Rectal smooth muscle tissue (tissue), 1 donor: ENCODE data around the gene VSIG2.
"Not testable (repeated sequence)": the region's sequence is repeated elsewhere in the genome, so short reads cannot be mapped to it uniquely, and the experiment has no call there.

ENCODE experiments used
- H3K27ac ChIP-seq: one replicate; pipeline ENCODE4 v1.7.0; 2013; ENCODE audit warnings: low read depth, low read length, inconsistent platforms
- H3K27me3 ChIP-seq: one replicate; pipeline ENCODE4 v1.7.0; 2013; ENCODE audit warnings: low read length; ENCODE audit not compliant: control insufficient read depth, insufficient read depth
- H3K36me3 ChIP-seq: one replicate; pipeline ENCODE4 v1.7.0; 2013; ENCODE audit warnings: low read length; ENCODE audit not compliant: control insufficient read depth, insufficient read depth
- H3K4me1 ChIP-seq: one replicate; pipeline ENCODE4 v1.7.0; 2013; ENCODE audit warnings: low read length; ENCODE audit not compliant: control insufficient read depth, insufficient read depth
- H3K4me3 ChIP-seq: one replicate; pipeline ENCODE4 v1.7.0; 2013; ENCODE audit warnings: low read length
- H3K9ac ChIP-seq: one replicate; pipeline ENCODE4 v1.7.0; 2013; ENCODE audit warnings: low read length

The VSIG2 gene

DNA sequence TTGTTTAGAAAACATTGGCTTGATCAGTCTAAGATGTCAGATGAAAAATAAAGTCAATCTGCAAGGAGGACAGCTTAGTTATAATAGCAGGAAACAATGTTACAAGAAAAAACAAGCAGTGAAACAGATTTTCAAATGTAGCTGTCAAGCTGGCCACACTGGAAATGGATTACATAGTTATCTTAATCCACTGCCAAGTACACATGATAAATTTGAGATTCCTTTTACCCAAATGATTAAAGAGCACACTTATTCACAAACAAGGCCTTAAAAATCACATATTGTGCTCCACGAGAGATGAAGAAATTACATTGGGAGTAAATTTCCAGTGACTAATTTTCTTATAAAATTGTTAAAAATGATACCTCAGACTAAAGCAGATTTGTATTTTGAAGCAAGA lies 27.5 kb upstream of the VSIG2 start:
- Histone ChIP-seq H3K4me3 (no peak overlapping the region), H3K27me3 (no peaks in the 10 kb centered on the region), H3K27ac (no peak overlapping the region), H3K9ac (no peak overlapping the region), H3K36me3 (no peaks in the 10 kb centered on the region), H3K4me1 (no peaks in the 10 kb centered on the region)

DNA sequence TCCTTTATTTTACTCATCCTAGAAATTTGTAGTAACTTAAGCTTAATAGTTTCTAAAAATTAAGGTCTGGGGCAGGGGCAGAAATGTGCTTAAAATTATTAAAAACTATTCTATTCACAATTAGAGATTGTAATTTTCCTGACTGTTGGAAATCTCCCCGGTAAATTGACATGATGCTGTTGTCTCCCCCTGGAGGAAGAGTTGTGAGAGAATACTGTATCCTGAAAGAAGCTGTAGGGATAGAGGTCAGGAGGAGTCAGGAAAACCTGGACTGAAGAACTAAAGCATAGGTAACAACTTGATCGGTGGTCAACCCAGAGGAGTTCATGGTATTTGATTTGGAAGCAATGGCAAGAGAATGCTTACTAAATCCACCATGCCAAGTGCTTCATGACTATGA lies 26.2 kb upstream of the VSIG2 start:
- Histone ChIP-seq H3K27ac (no peak overlapping the region), H3K9ac (no peak overlapping the region), H3K4me1 (no peaks in the 10 kb centered on the region), H3K27me3 (no peaks in the 10 kb centered on the region), H3K36me3 (no peaks in the 10 kb centered on the region), H3K4me3 (no peak overlapping the region)

DNA sequence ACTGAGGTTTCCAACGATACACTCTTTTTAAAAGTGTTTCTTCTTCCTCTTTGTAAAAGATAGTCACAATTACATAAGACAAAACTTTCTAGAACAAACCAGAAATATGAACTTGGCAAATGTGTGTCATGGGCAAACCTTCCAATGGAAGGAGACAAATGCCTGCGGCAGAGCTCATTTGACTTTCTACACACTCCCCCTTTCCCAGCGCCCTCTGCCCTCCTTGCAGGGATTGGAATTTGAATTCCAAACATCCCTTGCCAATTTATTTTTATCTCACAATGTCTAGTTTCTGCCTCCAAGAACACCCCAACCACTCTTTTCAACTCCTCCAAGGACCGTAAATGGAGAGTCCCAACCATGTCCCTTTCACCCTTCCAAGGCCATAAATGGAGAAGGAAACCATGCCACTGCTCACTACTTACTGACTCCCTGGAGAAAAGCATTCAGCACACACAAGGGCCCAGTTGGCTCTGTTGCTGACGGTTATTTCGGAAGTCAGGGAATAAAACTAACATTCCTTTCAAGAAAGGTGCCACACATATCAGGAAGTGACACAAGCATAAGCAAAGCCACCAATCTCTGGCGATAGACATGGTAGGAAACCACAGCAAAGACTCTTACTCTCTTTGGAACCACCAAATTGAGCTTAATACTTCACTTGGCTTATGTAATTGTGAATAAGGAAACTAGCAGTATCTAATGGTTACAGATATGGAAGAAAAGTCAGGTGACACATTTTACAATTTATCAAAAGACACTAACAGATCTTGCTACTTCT lies 25.0 kb upstream of the VSIG2 start:
- Histone ChIP-seq H3K27ac (no peak overlapping the region), H3K4me3 (no peak overlapping the region), H3K9ac (no peak overlapping the region), H3K36me3 (no peaks in the 10 kb centered on the region), H3K4me1 (no peaks in the 10 kb centered on the region), H3K27me3 (no peaks in the 10 kb centered on the region)

DNA sequence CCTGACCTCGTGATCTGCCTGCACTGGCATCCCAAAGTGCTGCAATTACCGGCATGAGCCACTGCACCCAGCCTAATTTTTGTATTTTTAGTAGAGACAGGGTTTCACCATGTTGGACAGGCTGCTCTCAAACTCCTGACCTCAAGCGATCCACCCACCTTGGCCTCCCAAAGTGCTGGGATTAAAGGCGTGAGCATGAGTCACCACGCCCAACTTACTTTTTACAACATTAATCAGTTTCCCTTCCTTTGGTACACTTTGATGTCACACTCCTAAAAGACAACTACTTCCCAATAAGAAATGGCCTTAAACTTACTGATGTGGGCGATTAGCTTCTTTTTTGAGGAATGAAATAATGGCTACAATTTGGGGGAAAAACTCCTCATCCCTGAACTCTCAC lies 18.9 kb upstream of the VSIG2 start:
- not testable (repeated sequence) for H3K9ac ChIP-seq, H3K4me3 ChIP-seq, H3K27me3 ChIP-seq, H3K4me1 ChIP-seq, H3K36me3 ChIP-seq, H3K27ac ChIP-seq

DNA sequence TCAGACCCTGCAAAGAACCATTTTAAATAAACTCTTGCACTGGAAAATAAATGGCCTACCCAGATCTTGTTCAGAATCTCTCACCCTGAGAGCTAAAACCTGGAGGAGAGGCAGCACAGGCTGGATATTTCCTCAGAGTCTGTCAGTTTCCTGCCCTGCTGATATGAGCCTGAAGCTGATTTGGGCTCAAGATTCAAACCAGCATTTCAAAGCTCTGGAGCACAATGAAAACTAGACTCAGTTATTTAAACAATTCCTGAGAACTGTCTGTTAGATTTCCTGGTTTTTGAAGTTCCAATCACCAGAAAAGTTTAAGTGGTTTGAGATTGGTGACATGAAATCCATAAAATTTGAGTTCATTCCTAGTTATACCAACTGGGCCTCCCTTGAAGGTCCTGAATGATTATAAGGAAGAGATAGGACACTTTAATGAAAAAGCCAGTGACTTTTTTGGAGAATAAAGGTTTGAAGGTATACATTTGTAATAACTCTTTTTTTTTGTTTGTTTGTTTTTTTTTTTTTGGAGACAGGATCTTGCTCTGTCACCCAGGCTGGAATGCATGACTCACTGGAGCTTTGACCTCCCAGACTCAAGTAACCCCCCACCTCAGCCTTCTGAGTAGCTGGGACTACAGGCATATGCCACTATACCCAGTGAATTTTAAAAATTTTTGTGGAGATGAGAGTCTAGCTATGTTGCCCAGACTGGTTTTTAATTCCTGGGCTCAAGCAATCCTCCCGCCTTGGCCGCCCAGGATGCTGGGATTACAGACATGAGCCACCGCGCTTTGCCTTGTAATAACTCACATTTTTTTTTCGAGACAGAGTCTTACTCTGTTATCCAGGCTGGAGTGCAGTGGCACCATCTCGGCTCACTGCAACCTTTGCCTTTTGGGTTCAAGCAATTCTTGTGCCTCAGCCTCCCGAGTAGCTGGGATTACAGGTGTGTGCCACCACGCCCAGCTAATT lies 18.0 kb upstream of the VSIG2 start:
- H3K27me3 ChIP-seq = no peaks in the 10 kb centered on the region
- H3K36me3 ChIP-seq = peaks cover 10% of the 10 kb centered on the region
- no peak overlapping the region for H3K27ac ChIP-seq
- H3K4me3 ChIP-seq = no peak overlapping the region
- H3K4me1 ChIP-seq = no peaks in the 10 kb centered on the region
- no peak overlapping the region for H3K9ac ChIP-seq

DNA sequence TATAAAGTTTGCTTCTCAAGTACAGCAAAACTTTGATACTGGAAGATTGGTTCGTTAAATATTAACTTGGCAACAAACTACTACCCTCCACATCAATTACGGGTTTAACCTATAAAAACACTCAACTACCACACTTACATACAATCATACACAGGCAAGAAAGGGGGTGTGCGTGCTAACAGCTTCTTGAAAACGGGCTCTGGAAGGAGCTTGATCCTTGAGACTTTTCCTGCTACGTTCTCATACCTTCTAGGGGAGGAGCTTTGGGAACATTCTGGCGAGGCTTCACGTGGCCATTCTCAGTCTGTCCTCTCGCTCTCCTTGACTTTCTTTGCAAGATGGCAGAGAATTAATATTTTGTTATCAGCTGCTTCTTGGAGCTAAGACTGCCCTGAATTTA lies 16.9 kb upstream of the VSIG2 start:
- H3K36me3 ChIP-seq = peaks cover 15% of the 10 kb centered on the region
- H3K27ac ChIP-seq = no peak overlapping the region
- no peak overlapping the region for H3K4me3 ChIP-seq
- no peaks in the 10 kb centered on the region for H3K27me3 ChIP-seq
- H3K4me1 ChIP-seq = no peaks in the 10 kb centered on the region
- no peak overlapping the region for H3K9ac ChIP-seq

DNA sequence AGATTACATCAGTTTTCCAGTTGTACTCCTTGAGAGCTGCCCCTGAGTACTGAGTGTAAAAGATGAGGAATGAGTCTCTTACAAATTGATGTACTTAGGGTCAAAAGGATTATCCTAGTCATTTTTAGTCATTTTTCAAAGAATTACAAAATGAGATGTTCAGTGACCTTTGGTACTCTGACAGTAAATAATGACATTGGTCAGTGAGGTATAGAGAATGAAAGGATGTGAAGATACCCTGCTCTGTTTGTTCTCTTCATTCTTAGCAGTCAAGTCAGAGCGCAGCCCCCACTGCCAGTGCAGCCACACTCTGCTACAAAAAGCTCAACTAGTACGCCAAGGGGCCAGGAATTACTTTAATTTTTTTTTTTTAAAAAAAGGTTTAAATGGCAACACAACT lies 14.1 kb upstream of the VSIG2 start:
- Histone ChIP-seq H3K4me3 (no peak overlapping the region), H3K36me3 (peaks cover 15% of the 10 kb centered on the region), H3K27me3 (peaks cover 14% of the 10 kb centered on the region), H3K4me1 (peaks cover 3% of the 10 kb centered on the region), H3K9ac (no peak overlapping the region), H3K27ac (no peak overlapping the region)

DNA sequence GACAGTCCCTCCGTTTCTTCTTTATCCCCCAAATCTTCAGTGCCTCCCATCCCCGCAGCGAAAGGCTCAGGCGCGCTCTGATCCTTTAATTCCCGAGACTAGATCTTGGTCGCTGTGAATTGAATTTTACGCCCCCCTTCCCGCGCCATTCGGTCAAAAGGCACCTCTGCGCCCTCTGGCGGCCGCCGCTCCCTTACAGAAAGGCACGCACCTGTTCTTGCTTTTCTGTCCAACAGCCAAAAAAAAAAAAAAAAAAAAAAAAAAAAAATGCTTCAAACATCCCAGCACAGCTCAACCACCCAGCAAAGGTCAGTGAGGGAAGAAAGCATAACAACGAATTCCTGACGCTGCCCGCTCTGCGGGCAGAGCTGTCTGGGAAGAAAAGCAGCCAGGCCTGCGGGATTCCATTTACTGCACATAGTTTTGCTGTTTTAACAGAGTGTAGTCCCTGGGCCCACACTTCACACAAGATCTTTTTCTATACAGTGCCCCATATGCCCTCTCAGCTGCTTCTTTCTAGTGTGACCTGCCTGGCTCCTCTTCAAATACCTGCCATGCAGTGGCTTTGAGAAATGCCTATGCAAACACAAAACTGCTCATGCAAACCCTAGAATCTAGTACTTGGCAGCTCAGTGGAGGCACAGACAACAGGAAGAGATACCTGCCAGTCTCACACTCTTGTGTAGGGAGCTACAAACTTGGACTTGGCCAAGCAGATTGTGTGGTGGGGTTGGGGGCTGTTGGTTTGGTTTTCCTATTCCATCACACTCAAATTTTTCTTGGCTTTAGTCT lies 11.3 kb upstream of the VSIG2 start:
- Histone ChIP-seq H3K27me3 (peaks cover 21% of the 10 kb centered on the region), H3K36me3 (peaks cover 9% of the 10 kb centered on the region), H3K27ac (no peak overlapping the region), H3K4me1 (peaks cover 6% of the 10 kb centered on the region), H3K4me3 (peak overlapping the region; percentile 87), H3K9ac (peak overlapping the region; percentile 24)

DNA sequence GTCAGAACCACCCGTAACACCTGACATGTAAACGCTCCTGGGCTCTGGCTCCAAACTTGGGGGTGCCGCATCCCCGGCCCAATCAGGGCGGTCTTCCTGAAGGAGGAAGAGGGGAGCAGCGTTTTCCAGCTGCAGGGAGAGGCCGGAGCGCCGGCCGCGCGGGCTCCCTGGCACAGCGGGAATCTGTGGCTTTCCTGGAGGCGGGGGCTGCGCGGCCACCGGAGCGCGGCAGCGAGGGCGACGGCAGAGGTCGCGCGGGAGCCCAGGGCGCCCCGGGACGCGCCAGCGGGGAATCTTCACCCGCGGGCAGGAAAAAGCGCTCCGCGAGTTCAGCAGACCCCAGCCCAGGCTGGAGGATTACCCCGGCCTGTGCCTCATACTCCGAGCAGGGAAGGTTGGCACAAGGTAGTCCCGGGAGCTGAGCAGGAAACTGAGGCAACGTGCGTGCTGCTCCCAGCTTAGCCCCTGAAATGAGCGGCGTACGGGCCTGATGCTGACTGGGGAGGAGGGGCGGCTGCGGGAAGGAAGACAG lies 10.6 kb upstream of the VSIG2 start:
- H3K27ac ChIP-seq = no peak overlapping the region
- H3K4me3 ChIP-seq = peak overlapping the region; percentile 87
- peaks cover 21% of the 10 kb centered on the region for H3K27me3 ChIP-seq
- H3K4me1 ChIP-seq = peaks cover 6% of the 10 kb centered on the region
- H3K36me3 ChIP-seq = peaks cover 9% of the 10 kb centered on the region
- H3K9ac ChIP-seq = peak overlapping the region; percentile 24

DNA sequence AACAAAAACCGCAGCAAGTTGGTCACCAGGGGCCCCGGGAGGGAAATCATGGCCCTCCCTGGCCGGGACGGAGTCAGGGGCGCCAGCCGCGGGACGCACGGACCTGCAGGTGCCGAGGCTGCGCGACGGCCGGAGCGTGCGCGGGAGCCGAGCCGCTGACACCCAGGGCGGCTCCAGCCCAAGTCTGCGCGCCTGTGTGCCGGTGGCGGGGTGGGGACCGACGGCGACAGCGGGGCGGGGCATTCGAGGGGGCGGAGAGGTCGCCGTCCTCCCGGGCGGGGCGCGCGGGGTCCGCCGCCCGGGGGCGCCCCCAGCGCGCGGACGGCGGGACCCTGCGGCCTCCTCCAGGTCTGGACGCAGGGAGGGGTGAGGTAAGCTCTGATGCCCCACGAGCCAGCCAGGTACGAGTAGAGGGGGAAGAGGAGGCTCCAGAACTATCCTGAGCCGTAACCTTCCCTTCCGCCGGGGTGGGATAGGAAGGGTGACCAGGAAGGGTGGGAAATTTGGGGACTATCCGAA lies 10.1 kb upstream of the VSIG2 start, which contains the start of gene ESAM:
Gene ESAM, minus strand, starts transcription at position 186 of the 519 bp plus-strand sequence. Its CDS starts 136 bp downstream, at position 50.
- H3K4me1 ChIP-seq = peaks cover 6% of the 10 kb centered on the region
- peaks cover 21% of the 10 kb centered on the region for H3K27me3 ChIP-seq
- H3K9ac ChIP-seq = peak within 1 kb of the TSS; percentile 24
- H3K27ac ChIP-seq = no peak within 1 kb of the TSS
- peak within 1 kb of the TSS; percentile 87 for H3K4me3 ChIP-seq
- peaks cover 9% of the 10 kb centered on the region for H3K36me3 ChIP-seq

DNA sequence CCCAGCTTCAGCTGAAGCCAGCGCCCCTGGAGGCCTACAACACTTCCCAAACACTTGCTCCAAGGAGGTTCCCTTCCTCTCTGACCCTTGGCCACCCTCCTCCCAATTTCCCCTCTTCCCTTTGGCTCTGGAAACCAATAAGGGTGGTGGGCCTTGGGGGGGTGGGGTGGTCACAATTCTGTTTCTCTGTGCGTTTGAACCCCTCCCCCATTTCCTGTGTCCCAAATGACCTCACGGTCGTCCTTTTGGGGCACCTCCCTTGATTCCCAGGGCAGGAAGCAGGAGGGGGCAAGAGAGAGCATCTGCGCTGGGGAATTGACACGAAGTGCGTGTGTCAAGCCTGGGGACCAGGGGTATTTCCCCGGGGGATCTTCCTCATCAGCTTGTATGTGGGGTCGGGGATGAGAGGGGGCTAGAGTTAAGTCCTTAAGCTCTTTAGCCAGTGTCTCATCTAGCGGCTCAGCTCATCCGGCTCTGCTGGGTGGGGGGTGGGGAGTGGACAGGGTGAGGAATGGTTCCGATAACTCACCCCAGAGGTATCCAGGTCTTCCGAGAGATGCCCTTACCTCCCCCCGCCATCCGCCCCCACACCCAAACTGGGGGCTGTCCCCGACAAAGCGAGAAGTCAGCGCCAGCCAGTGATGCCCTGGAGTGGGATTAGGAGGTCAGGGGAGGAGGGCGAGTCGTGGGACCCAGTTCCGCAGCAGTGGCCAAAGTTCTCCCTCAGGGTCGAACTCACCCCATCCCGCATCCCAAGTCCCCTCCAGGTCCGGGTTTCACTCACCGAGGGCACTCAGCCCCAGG lies 9.4 kb upstream of the VSIG2 start:
- H3K9ac ChIP-seq = peak overlapping the region; percentile 4
- peaks cover 6% of the 10 kb centered on the region for H3K4me1 ChIP-seq
- peaks cover 21% of the 10 kb centered on the region for H3K27me3 ChIP-seq
- peak overlapping the region; percentile 56 for H3K4me3 ChIP-seq
- peaks cover 9% of the 10 kb centered on the region for H3K36me3 ChIP-seq
- no peak overlapping the region for H3K27ac ChIP-seq
